Measurements from ENCODE around the gene SLC46A2.

SLC46A2 gene

DNA sequence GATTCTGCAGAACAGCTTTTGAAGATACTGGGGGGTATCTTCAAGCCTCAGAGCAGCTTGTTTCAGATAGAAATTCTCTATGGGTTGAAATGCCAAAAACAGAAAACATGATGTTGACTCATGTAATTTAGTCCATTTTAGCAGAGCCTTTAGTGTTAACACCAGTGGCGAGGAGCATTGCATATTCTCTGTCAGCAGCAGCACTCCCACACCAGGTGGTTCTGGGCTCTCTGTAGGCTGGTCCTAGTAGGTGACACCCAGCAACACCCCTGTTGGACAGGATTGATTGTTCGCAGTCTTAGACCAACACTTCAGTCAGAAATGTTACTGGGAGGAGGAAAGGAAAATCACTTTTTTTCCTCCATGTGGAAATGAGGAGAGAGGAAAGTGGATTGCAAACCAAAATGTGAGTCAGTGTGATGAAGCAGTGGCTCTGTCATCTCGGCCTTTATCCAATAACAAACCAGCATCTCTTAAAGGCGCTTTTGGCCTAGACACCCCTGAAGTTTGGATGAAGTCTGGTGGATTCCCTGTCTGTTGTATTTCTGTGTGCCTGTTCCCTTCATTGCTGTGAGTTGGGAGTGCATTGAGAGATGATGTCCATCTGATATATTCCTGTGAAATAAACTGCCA is 16.8 kb downstream of the SLC46A2 start:
- H3K79me1 ChIP-seq (replicated peaks; ENCODE audit: low read length, poor library complexity, severe bottlenecking), result no peaks in the 10 kb centered on the region
- no peak overlapping the region for H3K4ac ChIP-seq (ENCODE audit: low read depth in 1 of 2, low read length in 2 of 2)
- no peak overlapping the region for H3K4me2 ChIP-seq (ENCODE audit: low read length, poor library complexity, severe bottlenecking)
- H3K4me1 ChIP-seq (ENCODE audit: control insufficient read depth, insufficient read depth, low read depth, low read length), result peaks cover 2% of the 10 kb centered on the region
- H3K4me3 ChIP-seq (ENCODE audit: insufficient read depth in 1 of 2, low read depth in 1 of 2, low read length in 2 of 2), result no peak overlapping the region
- H2AFZ ChIP-seq (ENCODE audit: low read depth, low read length), result no peak overlapping the region
- H2BK15ac ChIP-seq (ENCODE audit: low read depth, poor library complexity, severe bottlenecking), result no peak overlapping the region
- no peak overlapping the region for H4K8ac ChIP-seq (ENCODE audit: low read length)
- no peak for DNase-seq
- H3K18ac ChIP-seq (ENCODE audit: low read depth in 1 of 2, low read length in 2 of 2), result no peak overlapping the region
- H3K23ac ChIP-seq (ENCODE audit: low read length in 2 of 2), result no peak overlapping the region
- peak overlapping the region; percentile 54 for H3K9ac ChIP-seq (ENCODE audit: low read length)
- H2BK12ac ChIP-seq (ENCODE audit: low read length in 2 of 2), result no peak overlapping the region
- H2AK5ac ChIP-seq (ENCODE audit: low read length, severe bottlenecking), result no peak overlapping the region
- H3K9me3 ChIP-seq (ENCODE audit: control insufficient read depth, low read length), result no peaks in the 10 kb centered on the region
- H2BK120ac ChIP-seq (ENCODE audit: low read depth, low read length), result no peak overlapping the region
- no peak overlapping the region for H4K91ac ChIP-seq (ENCODE audit: low read length)
- H2BK5ac ChIP-seq (ENCODE audit: low read depth, low read length, poor library complexity, severe bottlenecking), result no peak overlapping the region
- H3K27ac ChIP-seq (ENCODE audit: low read length, poor library complexity, severe bottlenecking), result no peak overlapping the region
- WGBS, result 100% methylated on average over 3 of the region's 4 CpGs
- H3K14ac ChIP-seq (ENCODE audit: low read length in 2 of 2), result no peak overlapping the region
- peaks cover 10 to 46% of the 10 kb centered on the region in 2 experiments for H3K36me3 ChIP-seq (ENCODE audit: control insufficient read depth in 1 of 2, insufficient read depth in 2 of 2, low read depth in 1 of 2, low read length in 2 of 2)
- no peaks in the 10 kb centered on the region for H3K27me3 ChIP-seq (ENCODE audit: control insufficient read depth in 1 of 2, insufficient read depth in 1 of 2, low read length in 2 of 2)

GRCh38 chr9:112872019-112872418 is 18.7 kb downstream of the SLC46A2 start:
- Histone ChIP-seq H3K18ac (ENCODE audit: low read depth in 1 of 2, low read length in 2 of 2) (no peak overlapping the region), H3K4me3 (ENCODE audit: insufficient read depth in 1 of 2, low read depth in 1 of 2, low read length in 2 of 2) (no peak overlapping the region), H3K27me3 (ENCODE audit: control insufficient read depth in 1 of 2, insufficient read depth in 1 of 2, low read length in 2 of 2) (no peaks in the 10 kb centered on the region), H3K4ac (ENCODE audit: low read depth in 1 of 2, low read length in 2 of 2) (no peak overlapping the region), H2AK5ac (ENCODE audit: low read length, severe bottlenecking) (no peak overlapping the region), H3K14ac (ENCODE audit: low read length in 2 of 2) (no peak overlapping the region), H3K4me1 (ENCODE audit: control insufficient read depth, insufficient read depth, low read depth, low read length) (peaks cover 2% of the 10 kb centered on the region), H3K79me1 (replicated peaks; ENCODE audit: low read length, poor library complexity, severe bottlenecking) (no peaks in the 10 kb centered on the region), H2BK120ac (ENCODE audit: low read depth, low read length) (no peak overlapping the region), H3K23ac (ENCODE audit: low read length in 2 of 2) (no peak overlapping the region), H4K8ac (ENCODE audit: low read length) (no peak overlapping the region), H2BK15ac (ENCODE audit: low read depth, poor library complexity, severe bottlenecking) (no peak overlapping the region), H2BK12ac (ENCODE audit: low read length in 2 of 2) (no peak overlapping the region), H3K36me3 (ENCODE audit: control insufficient read depth in 1 of 2, insufficient read depth in 2 of 2, low read depth in 1 of 2, low read length in 2 of 2) (peaks cover 13 to 40% of the 10 kb centered on the region in 2 experiments), H3K9ac (ENCODE audit: low read length) (no peak overlapping the region), H2AFZ (ENCODE audit: low read depth, low read length) (no peak overlapping the region), H3K4me2 (ENCODE audit: low read length, poor library complexity, severe bottlenecking) (no peak overlapping the region), H3K27ac (ENCODE audit: low read length, poor library complexity, severe bottlenecking) (no peak overlapping the region), H3K9me3 (ENCODE audit: control insufficient read depth, low read length) (no peaks in the 10 kb centered on the region), H4K91ac (ENCODE audit: low read length) (no peak overlapping the region), H2BK5ac (ENCODE audit: low read depth, low read length, poor library complexity, severe bottlenecking) (no peak overlapping the region)
- DNase-seq, result no peak
- WGBS, result 73% methylated on average over 4 of the region's 4 CpGs

DNA sequence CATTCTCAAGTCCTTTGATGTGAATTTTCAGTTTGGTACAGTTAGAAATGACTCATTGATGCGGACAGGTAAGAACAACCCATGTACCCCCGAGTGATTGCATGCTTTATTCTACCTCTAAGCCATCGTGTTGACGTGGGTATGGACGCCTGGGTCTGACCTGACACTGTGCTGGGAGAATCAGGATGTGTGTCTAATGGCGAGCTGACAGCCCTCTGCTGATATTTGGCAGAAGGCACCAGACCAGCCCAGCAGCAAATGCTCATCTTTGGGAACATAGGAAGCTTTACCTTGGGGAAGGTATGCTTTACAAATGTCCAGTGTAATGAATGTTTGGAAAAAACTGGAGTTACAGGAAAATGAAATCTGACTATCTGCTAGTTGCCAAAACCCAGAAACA is 20.1 kb downstream of the SLC46A2 start:
- no peak overlapping the region for H4K91ac ChIP-seq (ENCODE audit: low read length)
- no peak overlapping the region for H3K14ac ChIP-seq (ENCODE audit: low read length in 2 of 2)
- no peak for DNase-seq
- H3K27me3 ChIP-seq (ENCODE audit: control insufficient read depth in 1 of 2, insufficient read depth in 1 of 2, low read length in 2 of 2), result no peaks in the 10 kb centered on the region
- whole genome bisulfite sequencing, result 94% methylated on average over 6 of the region's 6 CpGs
- H3K4ac ChIP-seq (ENCODE audit: low read depth in 1 of 2, low read length in 2 of 2), result no peak overlapping the region
- H3K4me1 ChIP-seq (ENCODE audit: control insufficient read depth, insufficient read depth, low read depth, low read length), result peaks cover 2% of the 10 kb centered on the region
- H3K9ac ChIP-seq (ENCODE audit: low read length), result no peak overlapping the region
- no peak overlapping the region for H2AK5ac ChIP-seq (ENCODE audit: low read length, severe bottlenecking)
- H3K4me3 ChIP-seq (ENCODE audit: insufficient read depth in 1 of 2, low read depth in 1 of 2, low read length in 2 of 2), result no peak overlapping the region
- H3K4me2 ChIP-seq (ENCODE audit: low read length, poor library complexity, severe bottlenecking), result no peak overlapping the region
- no peak overlapping the region for H3K23ac ChIP-seq (ENCODE audit: low read length in 2 of 2)
- no peak overlapping the region for H2BK12ac ChIP-seq (ENCODE audit: low read length in 2 of 2)
- no peaks in the 10 kb centered on the region for H3K79me1 ChIP-seq (replicated peaks; ENCODE audit: low read length, poor library complexity, severe bottlenecking)
- H2BK5ac ChIP-seq (ENCODE audit: low read depth, low read length, poor library complexity, severe bottlenecking), result no peak overlapping the region
- H2BK15ac ChIP-seq (ENCODE audit: low read depth, poor library complexity, severe bottlenecking), result no peak overlapping the region
- H3K18ac ChIP-seq (ENCODE audit: low read depth in 1 of 2, low read length in 2 of 2), result no peak overlapping the region
- peaks cover 13 to 41% of the 10 kb centered on the region in 2 experiments for H3K36me3 ChIP-seq (ENCODE audit: control insufficient read depth in 1 of 2, insufficient read depth in 2 of 2, low read depth in 1 of 2, low read length in 2 of 2)
- H4K8ac ChIP-seq (ENCODE audit: low read length), result no peak overlapping the region
- no peak overlapping the region for H2AFZ ChIP-seq (ENCODE audit: low read depth, low read length)
- no peak overlapping the region for H2BK120ac ChIP-seq (ENCODE audit: low read depth, low read length)
- no peaks in the 10 kb centered on the region for H3K9me3 ChIP-seq (ENCODE audit: control insufficient read depth, low read length)
- no peak overlapping the region for H3K27ac ChIP-seq (ENCODE audit: low read length, poor library complexity, severe bottlenecking)

- Histone ChIP-seq H3K79me1 (replicated peaks; ENCODE audit: low read length, poor library complexity, severe bottlenecking) (no peaks in the 10 kb centered on the region), H3K9me3 (ENCODE audit: control insufficient read depth, low read length) (no peaks in the 10 kb centered on the region), H3K4me3 (ENCODE audit: insufficient read depth in 1 of 2, low read depth in 1 of 2, low read length in 2 of 2) (no peak overlapping the region), H3K18ac (ENCODE audit: low read depth in 1 of 2, low read length in 2 of 2) (no peak overlapping the region), H3K27me3 (ENCODE audit: control insufficient read depth in 1 of 2, insufficient read depth in 1 of 2, low read length in 2 of 2) (no peaks in the 10 kb centered on the region), H2AK5ac (ENCODE audit: low read length, severe bottlenecking) (no peak overlapping the region), H2AFZ (ENCODE audit: low read depth, low read length) (no peak overlapping the region), H4K8ac (ENCODE audit: low read length) (no peak overlapping the region), H3K4me2 (ENCODE audit: low read length, poor library complexity, severe bottlenecking) (no peak overlapping the region), H3K9ac (ENCODE audit: low read length) (no peak overlapping the region), H2BK5ac (ENCODE audit: low read depth, low read length, poor library complexity, severe bottlenecking) (no peak overlapping the region), H3K23ac (ENCODE audit: low read length in 2 of 2) (no peak overlapping the region), H3K4ac (ENCODE audit: low read depth in 1 of 2, low read length in 2 of 2) (no peak overlapping the region), H2BK15ac (ENCODE audit: low read depth, poor library complexity, severe bottlenecking) (no peak overlapping the region), H3K27ac (ENCODE audit: low read length, poor library complexity, severe bottlenecking) (no peak overlapping the region), H3K4me1 (ENCODE audit: control insufficient read depth, insufficient read depth, low read depth, low read length) (peaks cover 2% of the 10 kb centered on the region), H2BK12ac (ENCODE audit: low read length in 2 of 2) (no peak overlapping the region), H3K14ac (ENCODE audit: low read length in 2 of 2) (no peak overlapping the region), H3K36me3 (ENCODE audit: control insufficient read depth in 1 of 2, insufficient read depth in 2 of 2, low read depth in 1 of 2, low read length in 2 of 2) (peaks cover 17 to 36% of the 10 kb centered on the region in 2 experiments), H4K91ac (ENCODE audit: low read length) (no peak overlapping the region), H2BK120ac (ENCODE audit: low read depth, low read length) (no peak overlapping the region)
- WGBS, result 96% methylated on average over 5 of the region's 5 CpGs
- DNase-seq, result no peak
Measured at GRCh38 chr9:112869917-112870316, 20.8 kb downstream of the SLC46A2 start.
